Measurements from ENCODE around the gene FZD7. TPM values are rescaled to one million over a fixed set of nuclear protein-coding genes. Genes with fewer than 3 reads are reported as not detected.

Gene FZD7
- total and polyA plus RNA-seq, 2 of the 8 experiments (the other 6 are each of a cell fraction or from before 2014, with no cell fraction given) = 176 to 246 TPM

DNA sequence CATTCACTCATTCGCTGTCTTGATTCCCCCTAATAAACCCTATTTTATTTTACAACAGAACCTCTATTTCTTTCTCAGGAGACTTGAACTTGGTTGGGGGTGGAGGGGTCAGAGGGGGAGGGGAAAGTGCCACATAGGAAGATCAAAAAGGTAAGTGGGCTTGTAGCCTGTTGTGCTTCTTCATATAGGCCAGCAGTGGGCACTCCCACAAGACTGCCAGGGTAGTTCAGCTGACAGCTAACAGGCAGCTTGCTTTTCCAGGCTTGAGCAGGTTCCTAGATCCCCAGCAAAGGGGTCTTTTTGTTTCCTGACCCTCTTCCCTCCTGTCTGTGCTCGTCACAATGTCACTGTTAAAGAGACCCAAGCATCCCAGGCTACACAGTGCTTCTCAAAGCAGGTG is 38.6 kb downstream of the FZD7 start:
- H3K27ac ChIP-seq (ENCODE audit: low read depth, low read length) = no peak overlapping the region
- H3K18ac ChIP-seq (ENCODE audit: extremely low read depth, low read length) = no peak overlapping the region
- no peaks in the 10 kb centered on the region for H3K79me1 ChIP-seq (ENCODE audit: low read depth, low read length)
- WGBS, 2 experiments (ENCODE audit: extremely low coverage in 1 of 2, insufficient coverage in 1 of 2, insufficient read length in 1 of 2, insufficient replicate concordance in 2 of 2, low coverage in 1 of 2, low lambda C conversion rate in 2 of 2, missing lambda C conversion rate in 1 of 2) = 73% methylated on average over 2 of the region's 2 CpGs; no CpG with 5 or more reads in 1 of the 2 experiments
- no peak overlapping the region for H2BK12ac ChIP-seq (ENCODE audit: low read depth, low read length)
- no peak overlapping the region for H4K8ac ChIP-seq (ENCODE audit: extremely low read depth, insufficient read depth, low read length)
- no peak overlapping the region for H3K4me2 ChIP-seq (ENCODE audit: insufficient read depth in 1 of 2, low read depth in 2 of 2, low read length in 2 of 2)
- H3K23ac ChIP-seq (ENCODE audit: insufficient read length) = no peak overlapping the region
- POLR2A ChIA-PET (ENCODE audit: partially characterized antibody) = interaction anchor here (0.5 to 1.6 kb wide), 2 partner anchors 37 to 303 kb away, joined by 3 read pairs; no protein-coding TSS in a partner anchor
- no peak overlapping the region for H2BK120ac ChIP-seq (replicated peaks; ENCODE audit: low read depth, low read length)
- no peak overlapping the region for H2AFZ ChIP-seq (ENCODE audit: low read length)
- no peak overlapping the region for H3K4me3 ChIP-seq (ENCODE audit: extremely low read depth in 1 of 4, insufficient read depth in 2 of 4, low read depth in 3 of 4, low read length in 4 of 4)
- H3K36me3 ChIP-seq (ENCODE audit: control insufficient read depth in 2 of 4, insufficient read depth in 4 of 4, low read length in 3 of 4) = no peaks in the 10 kb centered on the region
- H3K4me1 ChIP-seq (replicated peaks in 1 of 4; ENCODE audit: control insufficient read depth in 3 of 4, insufficient read depth in 4 of 4, low read length in 3 of 4) = peaks cover 0 to 9% (median 1%) of the 10 kb centered on the region in 4 experiments; a peak in 4 of 7 replicates
- H2BK15ac ChIP-seq (ENCODE audit: low read length) = no peak overlapping the region
- H3K9me3 ChIP-seq (ENCODE audit: insufficient read depth in 2 of 2, low read depth in 1 of 2, low read length in 1 of 2) = no peaks in the 10 kb centered on the region
- no peak for TF ChIP-seq SRF (IDR thresholded peaks at IDR 0.05; ENCODE audit: low read depth, low read length)
- TF ChIP-seq SIN3A (conservative IDR thresholded peaks at IDR 0.05 in 1 of 2, IDR thresholded peaks at IDR 0.05 in 1 of 2; ENCODE audit: low read depth in 1 of 2, low read length in 2 of 2) = peak in 1 of 2 experiments; percentile 53; a peak in 1 of 4 replicates
- no peak for TF ChIP-seq TEAD4 (IDR thresholded peaks at IDR 0.05; ENCODE audit: low read depth, low read length)
- TF ChIP-seq, protein P1, sequence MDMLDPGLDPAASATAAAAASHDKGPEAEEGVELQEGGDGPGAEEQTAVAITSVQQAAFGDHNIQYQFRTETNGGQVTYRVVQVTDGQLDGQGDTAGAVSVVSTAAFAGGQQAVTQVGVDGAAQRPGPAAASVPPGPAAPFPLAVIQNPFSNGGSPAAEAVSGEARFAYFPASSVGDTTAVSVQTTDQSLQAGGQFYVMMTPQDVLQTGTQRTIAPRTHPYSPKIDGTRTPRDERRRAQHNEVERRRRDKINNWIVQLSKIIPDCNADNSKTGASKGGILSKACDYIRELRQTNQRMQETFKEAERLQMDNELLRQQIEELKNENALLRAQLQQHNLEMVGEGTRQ (IDR thresholded peaks at IDR 0.05; ENCODE audit: low read length) = no peak
- TF ChIP-seq SP1 (IDR thresholded peaks at IDR 0.05; ENCODE audit: low read depth, low read length) = no peak
- TF ChIP-seq, protein P2, sequence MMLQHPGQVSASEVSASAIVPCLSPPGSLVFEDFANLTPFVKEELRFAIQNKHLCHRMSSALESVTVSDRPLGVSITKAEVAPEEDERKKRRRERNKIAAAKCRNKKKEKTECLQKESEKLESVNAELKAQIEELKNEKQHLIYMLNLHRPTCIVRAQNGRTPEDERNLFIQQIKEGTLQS (IDR thresholded peaks at IDR 0.05; ENCODE audit: insufficient read depth, low read depth, low read length) = no peak
- peak; percentile 48 to 64 for TF ChIP-seq RAD21 (IDR thresholded peaks at IDR 0.05 in 1 of 2, conservative IDR thresholded peaks at IDR 0.05 in 1 of 2; ENCODE audit: low read depth in 2 of 2, low read length in 2 of 2)
- TF ChIP-seq, protein P3, sequence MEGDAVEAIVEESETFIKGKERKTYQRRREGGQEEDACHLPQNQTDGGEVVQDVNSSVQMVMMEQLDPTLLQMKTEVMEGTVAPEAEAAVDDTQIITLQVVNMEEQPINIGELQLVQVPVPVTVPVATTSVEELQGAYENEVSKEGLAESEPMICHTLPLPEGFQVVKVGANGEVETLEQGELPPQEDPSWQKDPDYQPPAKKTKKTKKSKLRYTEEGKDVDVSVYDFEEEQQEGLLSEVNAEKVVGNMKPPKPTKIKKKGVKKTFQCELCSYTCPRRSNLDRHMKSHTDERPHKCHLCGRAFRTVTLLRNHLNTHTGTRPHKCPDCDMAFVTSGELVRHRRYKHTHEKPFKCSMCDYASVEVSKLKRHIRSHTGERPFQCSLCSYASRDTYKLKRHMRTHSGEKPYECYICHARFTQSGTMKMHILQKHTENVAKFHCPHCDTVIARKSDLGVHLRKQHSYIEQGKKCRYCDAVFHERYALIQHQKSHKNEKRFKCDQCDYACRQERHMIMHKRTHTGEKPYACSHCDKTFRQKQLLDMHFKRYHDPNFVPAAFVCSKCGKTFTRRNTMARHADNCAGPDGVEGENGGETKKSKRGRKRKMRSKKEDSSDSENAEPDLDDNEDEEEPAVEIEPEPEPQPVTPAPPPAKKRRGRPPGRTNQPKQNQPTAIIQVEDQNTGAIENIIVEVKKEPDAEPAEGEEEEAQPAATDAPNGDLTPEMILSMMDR (IDR thresholded peaks at IDR 0.05; ENCODE audit: control extremely low read depth in 1 of 3, insufficient read depth in 1 of 3, low read depth in 1 of 3, low read length in 3 of 3) = peak; percentile 59 to 74 (median 65)
- TF ChIP-seq CBX5 (IDR thresholded peaks at IDR 0.05; ENCODE audit: low read depth, low read length) = no peak
- peak; percentile 62 for FAIRE-seq
- no peak overlapping the region for H3K56ac ChIP-seq (replicated peaks; ENCODE audit: insufficient read length, low read depth, low read length)
- no peaks in the 10 kb centered on the region for H3K27me3 ChIP-seq (replicated peaks in 1 of 4; ENCODE audit: control insufficient read depth in 3 of 4, extremely low read depth in 1 of 4, insufficient read depth in 3 of 4, low read length in 3 of 4)
- no peak overlapping the region for H2BK20ac ChIP-seq (ENCODE audit: low read length)
- H2AK5ac ChIP-seq (ENCODE audit: low read depth, low read length) = no peak overlapping the region
- no peaks in the 10 kb centered on the region for H4K20me1 ChIP-seq (replicated peaks in 1 of 2; ENCODE audit: control insufficient read depth in 1 of 2, insufficient read depth in 2 of 2, low read length in 2 of 2)
- H3K14ac ChIP-seq (ENCODE audit: insufficient read length) = no peak overlapping the region
- H3K4ac ChIP-seq (replicated peaks; ENCODE audit: insufficient read length, low read depth, low read length) = no peak overlapping the region
- H3K79me2 ChIP-seq (ENCODE audit: control insufficient read depth in 1 of 2, insufficient read depth in 2 of 2, low read length in 2 of 2) = no peaks in the 10 kb centered on the region
- H3K23me2 ChIP-seq (ENCODE audit: low read depth, low read length) = no peaks in the 10 kb centered on the region
- DNase-seq (ENCODE audit: low read depth in 1 of 2, low spot score in 2 of 2) = no peak
- H4K91ac ChIP-seq (replicated peaks; ENCODE audit: insufficient read length, low read length) = no peak overlapping the region
- CTCF ChIA-PET (ENCODE audit: partially characterized antibody) = interaction anchor here (0.5 to 3.3 kb wide), 24 partner anchors 8 to 269 kb away, joined by 3 to 28 read pairs (median 7); no protein-coding TSS in a partner anchor
- H3K9ac ChIP-seq (replicated peaks in 1 of 4; ENCODE audit: extremely low read depth in 1 of 4, low read depth in 3 of 4, low read length in 3 of 4) = no peak overlapping the region
- H4K5ac ChIP-seq (ENCODE audit: insufficient read length, low read depth, low read length) = no peak overlapping the region
- no peak overlapping the region for H2BK5ac ChIP-seq (ENCODE audit: low read depth, low read length)

Data from H1 (cell line).